Eye (tissue), 1 donor: ENCODE data around the gene KDM4E.

ENCODE experiments used
- DNase-seq: peaks from one replicate; pipeline ENCODE4 v3.0.0-alpha.2; 2015

KDM4E gene

DNA sequence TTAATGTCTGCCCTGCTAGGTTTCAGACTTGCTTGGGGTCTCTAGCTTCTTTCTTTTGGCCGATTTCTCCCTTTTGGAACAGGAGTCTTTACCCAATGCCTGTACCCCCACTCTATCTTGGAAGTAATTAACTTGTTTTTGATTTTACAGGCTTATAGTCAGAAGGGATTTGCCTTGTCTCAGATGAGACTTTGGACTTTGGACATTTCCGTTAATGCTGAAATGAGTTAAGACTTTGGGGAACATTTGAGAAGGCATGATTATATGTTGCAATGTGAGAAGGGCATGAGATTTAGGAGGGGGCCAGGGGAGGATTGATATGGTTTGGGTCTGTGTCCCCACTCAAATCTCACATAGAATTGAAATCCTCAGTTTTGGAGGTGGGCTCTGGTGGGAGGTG lies 29.3 kb downstream of the KDM4E start:
- no peak for DNase-seq

DNA sequence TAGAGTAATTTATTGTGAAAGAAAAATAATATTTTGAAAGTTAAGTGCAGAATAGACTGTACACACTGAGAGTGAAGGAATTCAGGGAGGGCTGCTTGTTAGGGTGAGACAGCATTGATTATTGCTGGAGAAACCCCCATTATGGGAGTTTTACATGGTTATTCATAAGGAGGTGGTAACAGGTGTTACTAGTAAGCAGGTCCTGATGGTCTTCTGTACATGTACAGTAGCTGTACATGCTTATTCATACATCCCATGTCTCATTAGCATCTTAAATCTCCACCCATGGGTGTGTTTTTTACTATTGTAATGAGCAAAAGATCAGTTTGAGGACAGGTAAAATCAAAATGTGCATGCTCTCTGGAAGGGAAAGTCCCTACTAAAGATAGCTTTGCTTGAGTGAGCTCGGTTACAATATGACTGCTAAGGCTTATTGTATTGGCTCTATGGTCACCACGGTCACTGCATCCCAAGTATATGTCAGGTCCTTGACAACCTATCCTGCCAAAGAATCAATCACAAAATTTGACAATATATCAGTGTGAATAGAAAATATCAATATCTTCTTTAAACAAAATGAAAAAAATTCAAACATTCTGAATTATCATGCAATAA lies 30.3 kb downstream of the KDM4E start:
- no peak for DNase-seq

DNA sequence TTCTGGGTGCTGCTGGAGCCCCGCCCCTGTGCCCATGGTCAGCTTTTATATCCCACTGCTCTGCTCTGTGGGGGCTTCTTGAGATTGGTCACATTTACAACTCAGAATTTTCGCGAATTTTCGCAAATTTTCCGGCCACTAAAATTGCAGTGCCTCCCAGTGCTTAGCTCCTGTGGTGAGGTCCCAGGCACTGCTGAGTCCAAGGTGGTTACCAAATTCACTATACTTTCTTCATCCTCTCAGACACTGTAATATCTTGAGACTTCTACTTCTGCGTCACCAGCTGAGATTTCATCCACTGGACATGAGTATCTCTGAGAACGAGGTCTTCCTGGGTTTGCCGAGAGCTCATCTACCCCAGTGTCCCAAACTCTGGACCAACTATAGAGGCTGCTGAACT lies 32.9 kb downstream of the KDM4E start:
- no peak for DNase-seq

DNA sequence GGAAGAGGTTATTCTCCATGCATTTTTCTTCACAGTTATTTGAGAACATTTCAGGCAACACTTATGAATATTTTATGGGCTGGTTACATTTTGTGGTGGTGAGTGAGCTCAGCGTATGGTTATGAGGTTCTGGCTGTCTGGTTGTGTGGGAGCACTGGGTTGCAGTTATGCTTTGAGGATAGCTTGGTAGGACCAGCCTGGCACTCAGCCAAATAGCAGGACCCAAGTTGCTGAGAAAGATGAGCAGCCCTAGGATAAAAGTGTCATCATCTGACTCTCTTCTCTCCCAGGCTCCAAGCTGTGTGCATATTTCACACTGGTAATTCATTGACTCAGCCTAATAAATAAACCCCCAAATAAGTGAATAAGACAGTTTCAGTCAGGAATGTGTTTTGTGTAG lies 33.6 kb downstream of the KDM4E start:
- no peak for DNase-seq

DNA sequence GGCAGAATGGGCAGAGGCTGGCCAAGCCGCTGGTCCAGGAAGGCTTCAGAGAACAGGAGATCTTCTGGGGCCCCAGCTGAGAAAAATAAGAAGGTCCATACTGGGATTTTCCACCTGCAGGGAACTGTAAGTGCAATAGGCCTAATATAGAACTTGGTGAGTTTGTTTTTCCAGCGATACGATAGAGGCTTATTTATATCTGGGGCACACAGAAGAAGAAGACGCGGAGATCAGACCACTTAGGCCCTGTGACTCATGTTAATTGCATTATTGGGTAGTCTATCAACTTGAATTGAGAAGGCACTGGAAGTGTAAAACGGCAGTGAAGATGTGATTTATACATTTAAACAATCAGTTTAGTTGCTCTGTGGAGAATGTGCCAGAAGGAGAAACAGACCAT lies 34.0 kb downstream of the KDM4E start:
- DNase-seq = no peak

DNA sequence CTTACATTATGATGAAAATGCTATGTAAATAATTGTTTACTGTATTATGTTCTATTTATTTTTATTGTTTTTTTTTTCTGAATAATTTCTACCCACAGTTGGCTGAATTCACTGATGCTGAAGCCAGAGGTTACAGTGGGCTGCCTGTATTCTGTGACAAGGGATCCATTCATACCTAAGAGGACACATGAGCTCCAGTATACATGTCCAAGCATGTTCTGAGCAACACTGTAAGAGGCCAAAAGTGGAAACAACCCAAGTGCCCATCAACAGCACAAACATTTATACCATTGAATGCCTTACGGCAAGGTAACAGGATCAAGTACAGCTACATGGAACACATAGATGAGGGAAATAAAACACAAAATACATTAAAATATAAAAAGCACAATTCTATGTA lies 40.3 kb downstream of the KDM4E start:
- DNase-seq = no peak

DNA sequence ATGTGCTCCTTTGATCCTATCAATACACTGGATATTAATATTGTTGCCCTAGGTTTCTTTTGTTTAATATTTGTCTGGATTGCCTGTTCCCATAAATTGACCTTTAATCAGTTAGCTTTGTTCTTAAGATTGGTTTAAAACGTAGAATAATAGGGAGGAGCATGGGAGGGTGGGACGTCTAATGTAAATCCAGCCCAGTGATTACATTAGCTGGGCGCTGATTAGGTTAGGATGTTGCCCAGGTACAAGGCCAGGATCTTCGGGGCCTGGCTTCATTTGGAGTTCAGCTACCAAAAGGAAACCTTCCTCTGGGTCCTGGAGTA lies 41.6 kb downstream of the KDM4E start, which contains the start of gene SRSF8:
SRSF8 (plus strand) TSS at position 204 of the 323 bp plus-strand sequence. CDS start 308 bp downstream, outside the sequence.
- no peak for DNase-seq

DNA sequence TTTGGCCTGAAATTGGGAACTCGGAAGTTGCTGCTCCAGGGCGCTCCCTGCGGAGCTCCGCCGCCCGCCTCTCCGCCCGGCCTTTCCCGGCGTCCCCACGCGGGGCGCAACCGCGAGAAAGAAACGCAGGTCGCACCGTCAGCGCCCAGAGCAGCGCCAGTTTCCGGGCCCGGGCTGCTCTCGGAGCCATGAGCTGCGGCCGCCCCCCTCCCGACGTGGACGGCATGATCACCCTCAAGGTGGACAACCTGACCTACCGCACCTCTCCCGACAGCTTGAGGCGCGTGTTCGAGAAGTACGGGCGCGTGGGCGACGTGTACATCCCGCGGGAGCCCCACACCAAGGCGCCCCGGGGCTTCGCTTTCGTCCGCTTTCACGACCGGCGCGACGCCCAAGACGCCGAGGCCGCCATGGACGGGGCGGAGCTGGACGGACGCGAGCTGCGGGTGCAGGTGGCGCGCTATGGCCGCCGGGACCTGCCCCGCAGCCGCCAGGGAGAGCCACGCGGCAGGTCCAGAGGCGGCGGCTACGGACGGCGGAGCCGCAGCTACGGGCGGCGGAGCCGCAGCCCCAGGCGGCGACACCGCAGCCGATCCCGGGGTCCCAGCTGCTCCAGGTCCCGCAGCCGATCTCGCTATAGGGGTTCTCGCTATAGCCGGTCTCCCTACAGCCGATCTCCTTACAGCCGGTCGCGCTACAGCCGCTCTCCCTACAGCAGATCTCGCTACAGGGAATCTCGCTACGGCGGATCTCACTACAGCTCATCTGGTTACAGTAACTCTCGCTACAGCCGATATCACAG lies 42.2 kb downstream of the KDM4E start:
- DNase-seq = peak; percentile 93

DNA sequence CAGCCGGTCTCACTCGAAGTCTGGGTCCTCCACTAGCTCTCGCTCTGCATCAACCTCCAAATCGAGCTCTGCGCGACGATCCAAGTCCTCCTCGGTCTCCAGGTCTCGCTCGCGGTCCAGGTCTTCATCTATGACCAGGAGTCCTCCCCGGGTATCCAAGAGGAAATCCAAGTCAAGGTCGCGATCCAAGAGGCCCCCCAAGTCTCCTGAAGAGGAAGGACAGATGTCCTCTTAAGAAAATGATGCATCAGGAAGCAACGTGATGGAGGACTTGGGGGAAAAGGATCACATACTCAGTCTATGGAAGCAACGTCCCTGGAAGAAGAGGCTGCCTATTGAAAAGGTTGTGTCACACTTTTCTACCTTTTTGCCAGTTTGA lies 42.8 kb downstream of the KDM4E start:
- peak; percentile 92 for DNase-seq

DNA sequence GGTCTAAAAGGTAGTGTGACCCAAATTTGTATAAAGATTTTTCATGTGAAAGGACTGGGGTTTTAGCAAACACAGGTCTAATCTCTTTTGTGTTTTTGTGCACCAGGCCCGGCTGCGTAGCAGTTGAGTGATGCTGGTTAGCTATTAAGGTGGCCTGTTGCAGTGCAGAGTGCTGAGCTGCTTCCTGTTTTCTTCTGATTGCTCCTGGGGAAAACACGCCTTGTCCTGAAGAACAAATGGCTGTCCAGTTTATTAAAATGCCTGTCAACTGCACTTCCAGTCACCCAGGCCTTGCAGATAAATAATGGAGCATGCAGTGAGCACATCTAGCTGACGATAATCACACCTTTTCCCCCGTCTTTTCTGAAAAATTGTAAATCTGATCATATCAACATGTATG lies 43.5 kb downstream of the KDM4E start:
- peak; percentile 94 for DNase-seq

DNA sequence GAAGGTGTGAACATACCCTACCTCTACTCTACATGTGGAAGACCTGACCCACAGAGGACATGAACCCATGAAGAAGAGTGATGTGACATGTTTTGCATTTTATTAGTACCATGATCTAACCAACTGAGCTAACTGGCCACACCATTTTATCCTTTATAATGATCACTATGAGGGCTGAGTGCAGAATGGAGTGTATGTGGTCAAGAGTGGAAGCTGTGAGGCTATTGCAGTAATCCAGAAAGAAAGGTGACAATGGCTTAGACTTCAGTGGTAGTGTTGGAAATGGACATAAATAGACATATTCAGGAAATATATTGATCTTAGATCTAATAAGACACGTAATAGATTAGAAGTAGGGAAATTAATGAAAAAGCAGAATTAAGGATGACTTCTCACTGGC lies 45.4 kb downstream of the KDM4E start:
- no peak for DNase-seq

DNA sequence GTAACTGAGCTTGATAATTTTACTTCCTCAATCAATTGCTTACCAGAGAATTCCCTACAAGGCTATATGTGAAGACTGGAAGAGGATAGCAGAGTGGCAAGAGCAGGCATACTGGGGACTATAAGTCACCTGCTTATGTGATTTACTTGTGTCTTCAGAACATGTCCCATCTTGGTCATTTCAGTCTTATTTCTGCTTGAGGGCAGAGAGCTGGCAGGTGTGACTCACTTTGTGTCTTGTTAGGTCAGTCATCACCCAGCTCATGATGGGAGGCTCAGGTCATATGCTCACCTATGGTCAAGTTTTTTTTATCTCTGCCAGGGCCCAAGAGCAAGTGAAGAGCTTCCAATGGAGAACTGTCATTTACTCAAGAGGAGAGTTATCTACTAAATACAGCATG lies 47.9 kb downstream of the KDM4E start:
- DNase-seq = no peak

DNA sequence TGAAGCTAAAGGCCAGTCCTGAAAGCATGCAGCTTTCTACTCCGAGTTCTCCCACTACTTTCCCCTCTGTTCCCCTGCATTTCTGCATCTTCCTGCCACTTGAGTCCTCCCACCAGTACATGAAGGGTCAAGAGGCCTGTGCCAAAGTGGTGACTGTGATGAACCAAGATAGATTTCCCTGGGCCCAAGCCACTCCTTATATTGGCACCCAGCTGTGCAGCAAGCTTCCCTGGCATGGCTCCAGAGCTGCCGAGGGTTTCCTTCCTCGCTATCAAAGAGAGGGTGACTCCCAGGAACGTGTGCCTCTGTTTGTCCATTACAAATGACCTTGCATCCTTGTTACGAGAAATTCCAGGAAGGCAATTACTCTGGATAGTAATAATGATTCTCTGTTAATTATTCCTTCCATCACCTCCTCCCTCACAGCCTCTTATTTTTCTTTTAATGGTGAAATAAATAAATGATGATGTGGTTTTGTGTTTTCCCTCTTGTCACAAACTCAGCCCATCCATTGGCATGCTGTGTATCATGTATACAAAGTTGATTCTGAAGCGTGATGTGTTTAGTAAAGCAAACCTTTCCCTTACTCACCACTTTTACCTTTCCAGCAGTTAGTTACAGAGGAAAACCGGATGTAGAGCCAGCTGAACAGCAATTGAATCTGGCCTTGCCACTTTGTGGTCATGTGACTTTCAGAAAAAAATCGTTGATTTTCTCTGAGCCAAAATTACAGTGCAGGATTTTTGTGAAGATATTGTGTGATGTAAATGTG lies 49.9 kb downstream of the KDM4E start:
- DNase-seq = no peak

DNA sequence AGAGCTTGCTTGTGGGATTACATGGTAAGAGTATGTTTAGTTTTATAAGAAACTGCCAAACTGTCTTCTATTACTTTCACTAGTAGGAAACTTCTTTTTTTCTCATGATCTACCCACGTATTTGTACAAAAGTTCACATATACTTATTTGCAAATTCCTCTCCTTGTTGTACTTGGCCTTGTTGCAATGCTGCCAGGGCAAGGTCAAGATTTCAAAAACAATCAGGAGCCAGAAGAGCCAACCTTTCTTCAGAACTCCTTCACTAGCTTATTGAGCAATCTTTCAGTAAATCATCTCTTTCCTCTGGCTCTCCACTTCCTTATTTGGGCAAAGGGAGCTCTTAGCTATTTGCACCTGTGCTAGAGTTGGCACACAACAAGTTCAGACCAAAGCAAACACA lies 51.4 kb downstream of the KDM4E start:
- DNase-seq = no peak

DNA sequence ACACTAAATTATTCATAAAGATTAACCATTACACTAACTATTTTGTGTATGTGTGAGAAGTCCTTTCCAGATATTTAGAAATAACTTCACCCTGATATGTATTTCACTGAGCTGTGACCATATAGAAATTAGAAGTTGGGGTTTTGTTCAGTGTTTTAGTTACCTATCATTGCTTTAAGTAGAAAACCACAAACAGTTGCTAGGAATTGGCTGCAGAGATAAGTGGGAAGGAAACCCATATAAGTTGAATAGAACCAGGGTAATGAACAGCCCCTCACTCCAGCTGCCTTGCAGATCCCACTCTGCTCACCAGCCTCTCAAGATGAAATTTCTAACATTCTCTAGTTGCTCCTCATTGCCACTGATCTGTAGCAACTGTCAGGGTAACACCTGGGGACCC lies 51.9 kb downstream of the KDM4E start:
- DNase-seq = no peak
